ENCODE results near the gene SDCCAG8. TPM values are rescaled to one million over a fixed set of nuclear protein-coding genes. Genes with fewer than 3 reads are reported as not detected.

Gene SDCCAG8
- polyA plus RNA-seq, 3 donors, result 33.2 to 34.4 (median 33.4) TPM

- WGBS (ENCODE audit: insufficient coverage), result no CpG with 5 or more reads among the region's 2 CpGs
- TF ChIP-seq, protein P1, sequence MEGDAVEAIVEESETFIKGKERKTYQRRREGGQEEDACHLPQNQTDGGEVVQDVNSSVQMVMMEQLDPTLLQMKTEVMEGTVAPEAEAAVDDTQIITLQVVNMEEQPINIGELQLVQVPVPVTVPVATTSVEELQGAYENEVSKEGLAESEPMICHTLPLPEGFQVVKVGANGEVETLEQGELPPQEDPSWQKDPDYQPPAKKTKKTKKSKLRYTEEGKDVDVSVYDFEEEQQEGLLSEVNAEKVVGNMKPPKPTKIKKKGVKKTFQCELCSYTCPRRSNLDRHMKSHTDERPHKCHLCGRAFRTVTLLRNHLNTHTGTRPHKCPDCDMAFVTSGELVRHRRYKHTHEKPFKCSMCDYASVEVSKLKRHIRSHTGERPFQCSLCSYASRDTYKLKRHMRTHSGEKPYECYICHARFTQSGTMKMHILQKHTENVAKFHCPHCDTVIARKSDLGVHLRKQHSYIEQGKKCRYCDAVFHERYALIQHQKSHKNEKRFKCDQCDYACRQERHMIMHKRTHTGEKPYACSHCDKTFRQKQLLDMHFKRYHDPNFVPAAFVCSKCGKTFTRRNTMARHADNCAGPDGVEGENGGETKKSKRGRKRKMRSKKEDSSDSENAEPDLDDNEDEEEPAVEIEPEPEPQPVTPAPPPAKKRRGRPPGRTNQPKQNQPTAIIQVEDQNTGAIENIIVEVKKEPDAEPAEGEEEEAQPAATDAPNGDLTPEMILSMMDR (IDR thresholded peaks at IDR 0.05), result no peak
- no peak overlapping the region for H2AFZ ChIP-seq (ENCODE audit: insufficient read depth, low read depth, low read length, poor library complexity, severe bottlenecking)
- no peaks in the 10 kb centered on the region for H3K4me1 ChIP-seq (ENCODE audit: control insufficient read depth in 1 of 2, insufficient read depth in 2 of 2, low read length in 2 of 2)
- Mint-ChIP-seq H3K27me3 (ENCODE audit: low read depth in 3 of 3) (no peaks in the 10 kb centered on the region), H3K4me3 (no peak overlapping the region), H3K36me3 (peaks cover 37 to 49% of the 10 kb centered on the region in 2 donors), H3K4me1 (peaks cover 8% of the 10 kb centered on the region), H3K27ac (peak overlapping the region in 1 of 7 donors; percentile 4), H3K9me3 (peaks cover 0 to 5% (median 0%) of the 10 kb centered on the region in 7 donors)
- no peak for DNase-seq
- H3K36me3 ChIP-seq (replicated peaks in 1 of 2; ENCODE audit: control insufficient read depth in 1 of 2, insufficient read depth in 2 of 2, low read length in 2 of 2), result peaks cover 6 to 53% of the 10 kb centered on the region in 2 donors
- intact Hi-C loops (cut with micrococcal nuclease), result no loop called here
- no peak overlapping the region for H3K4me2 ChIP-seq (replicated peaks; ENCODE audit: extremely low read depth, low read length, poor library complexity, severe bottlenecking)
- H3K9ac ChIP-seq (ENCODE audit: insufficient read depth, low read length, poor library complexity, severe bottlenecking), result no peak overlapping the region
- no peaks in the 10 kb centered on the region for H4K20me1 ChIP-seq (ENCODE audit: insufficient read depth, low read length)
- H3K27me3 ChIP-seq (ENCODE audit: control insufficient read depth in 2 of 2, insufficient read depth in 2 of 2, low read length in 2 of 2), result no peaks in the 10 kb centered on the region
- H3K9me3 ChIP-seq (replicated peaks in 1 of 2; ENCODE audit: control insufficient read depth in 1 of 2, insufficient read depth in 1 of 2, low read length in 2 of 2), result no peaks in the 10 kb centered on the region
- no peak overlapping the region for H3K4me3 ChIP-seq (replicated peaks in 1 of 3; ENCODE audit: low read depth in 2 of 3, low read length in 3 of 3)
- no peak overlapping the region for H3K27ac ChIP-seq (ENCODE audit: low read depth in 1 of 2, low read length in 2 of 2)
- H3K79me2 ChIP-seq (ENCODE audit: insufficient read depth, low read length), result no peaks in the 10 kb centered on the region
These were observed 85.2 kb downstream of the SDCCAG8 start for GRCh38 chr1:243341074-243341473.

GRCh38 chr1:243343970-243344937, 88.4 kb downstream of the SDCCAG8 start:
- Histone ChIP-seq H3K4me3 (replicated peaks in 1 of 3; ENCODE audit: low read depth in 2 of 3, low read length in 3 of 3) (no peak overlapping the region), H2AFZ (ENCODE audit: insufficient read depth, low read depth, low read length, poor library complexity, severe bottlenecking) (no peak overlapping the region), H3K27ac (ENCODE audit: low read depth in 1 of 2, low read length in 2 of 2) (no peak overlapping the region), H3K27me3 (ENCODE audit: control insufficient read depth in 2 of 2, insufficient read depth in 2 of 2, low read length in 2 of 2) (no peaks in the 10 kb centered on the region), H3K4me2 (replicated peaks; ENCODE audit: extremely low read depth, low read length, poor library complexity, severe bottlenecking) (no peak overlapping the region), H3K79me2 (ENCODE audit: insufficient read depth, low read length) (no peaks in the 10 kb centered on the region), H3K36me3 (replicated peaks in 1 of 2; ENCODE audit: control insufficient read depth in 1 of 2, insufficient read depth in 2 of 2, low read length in 2 of 2) (peaks cover 6 to 53% of the 10 kb centered on the region in 2 donors), H3K9me3 (replicated peaks in 1 of 2; ENCODE audit: control insufficient read depth in 1 of 2, insufficient read depth in 1 of 2, low read length in 2 of 2) (no peaks in the 10 kb centered on the region), H3K9ac (ENCODE audit: insufficient read depth, low read length, poor library complexity, severe bottlenecking) (no peak overlapping the region), H3K4me1 (ENCODE audit: control insufficient read depth in 1 of 2, insufficient read depth in 2 of 2, low read length in 2 of 2) (no peaks in the 10 kb centered on the region), H4K20me1 (ENCODE audit: insufficient read depth, low read length) (no peaks in the 10 kb centered on the region)
- TF ChIP-seq, protein P1 (IDR thresholded peaks at IDR 0.05), result peak; percentile 90
- no peak overlapping the region for H3K4me3 Mint-ChIP-seq
- WGBS (ENCODE audit: insufficient coverage), result no CpG with 5 or more reads among the region's 5 CpGs
- peaks cover 41 to 59% of the 10 kb centered on the region in 2 donors for H3K36me3 Mint-ChIP-seq
- H3K9me3 Mint-ChIP-seq, result peaks cover 0 to 2% (median 0%) of the 10 kb centered on the region in 7 donors
- peak; percentile 5 to 65 (median 26) for DNase-seq
- H3K27me3 Mint-ChIP-seq (ENCODE audit: low read depth in 3 of 3), result peaks cover 0 to 1% (median 0%) of the 10 kb centered on the region in 3 donors
- no peak overlapping the region for H3K27ac Mint-ChIP-seq
- H3K4me1 Mint-ChIP-seq, result no peaks in the 10 kb centered on the region
- intact Hi-C loops (cut with micrococcal nuclease), result no loop called here

Measured in CD14-positive monocyte (primary cell).